ENCODE results near the gene CACNA2D3. TPM values are rescaled to one million over a fixed set of nuclear protein-coding genes. Genes with fewer than 3 reads are reported as not detected.

CACNA2D3 gene
- total RNA-seq, 1 donor from 2014 or later, result not detected

GRCh38 chr3:54994111-54994513 is 871.8 kb downstream of the CACNA2D3 start:
- Mint-ChIP-seq H3K27ac (no peak overlapping the region), H3K9me3 (no peaks in the 10 kb centered on the region), H3K36me3 (no peaks in the 10 kb centered on the region), H3K4me3 (no peak overlapping the region), H3K27me3 (ENCODE audit: insufficient read depth, low read depth) (peaks cover 11% of the 10 kb centered on the region), H3K4me1 (peaks cover 20% of the 10 kb centered on the region)
- TF ChIP-seq EZH2 (IDR thresholded peaks at IDR 0.05), result no peak
- no peak for TF ChIP-seq CTCF (IDR thresholded peaks at IDR 0.05)
- TF ChIP-seq EZH2phosphoT487 (IDR thresholded peaks at IDR 0.05), result no peak
- H3K4me1 ChIP-seq, result peaks cover 3% of the 10 kb centered on the region
- H3K27ac ChIP-seq, result no peak overlapping the region
- H3K27me3 ChIP-seq, result no peaks in the 10 kb centered on the region
- no peaks in the 10 kb centered on the region for H4K20me1 ChIP-seq (ENCODE audit: low read depth)
- H3K4me2 ChIP-seq, result no peak overlapping the region
- no peaks in the 10 kb centered on the region for H3K79me2 ChIP-seq (ENCODE audit: low read depth)
- H3F3A ChIP-seq (ENCODE audit: low read depth), result no peaks in the 10 kb centered on the region
- H3K36me3 ChIP-seq, result no peaks in the 10 kb centered on the region
- no peak overlapping the region for H3K9ac ChIP-seq
- H2AFZ ChIP-seq (replicated peaks), result no peak overlapping the region
- no peak for DNase-seq (ENCODE audit: low spot score)
- no peak overlapping the region for H3K4me3 ChIP-seq
- H3K9me3 ChIP-seq (ENCODE audit: low read depth), result no peaks in the 10 kb centered on the region

GRCh38 chr3:54999159-54999558 is 876.8 kb downstream of the CACNA2D3 start:
- no peaks in the 10 kb centered on the region for H3K9me3 Mint-ChIP-seq
- no peaks in the 10 kb centered on the region for H3K36me3 ChIP-seq
- no peak overlapping the region for H3K4me2 ChIP-seq
- no peaks in the 10 kb centered on the region for H3K27me3 ChIP-seq
- no peak overlapping the region for H3K4me3 ChIP-seq
- no peaks in the 10 kb centered on the region for H3F3A ChIP-seq (ENCODE audit: low read depth)
- no peak overlapping the region for H3K9ac ChIP-seq
- H3K9me3 ChIP-seq (ENCODE audit: low read depth), result no peaks in the 10 kb centered on the region
- H3K36me3 Mint-ChIP-seq, result no peaks in the 10 kb centered on the region
- H3K27me3 Mint-ChIP-seq (ENCODE audit: insufficient read depth, low read depth), result peaks cover 14% of the 10 kb centered on the region
- H3K79me2 ChIP-seq (ENCODE audit: low read depth), result no peaks in the 10 kb centered on the region
- no peak for TF ChIP-seq EZH2phosphoT487 (IDR thresholded peaks at IDR 0.05)
- peak; percentile 51 for TF ChIP-seq CTCF (IDR thresholded peaks at IDR 0.05)
- H3K27ac Mint-ChIP-seq, result peak overlapping the region; percentile 99
- H3K27ac ChIP-seq, result no peak overlapping the region
- H2AFZ ChIP-seq (replicated peaks), result no peak overlapping the region
- no peak overlapping the region for H3K4me3 Mint-ChIP-seq
- H4K20me1 ChIP-seq (ENCODE audit: low read depth), result no peaks in the 10 kb centered on the region
- DNase-seq (ENCODE audit: low spot score), result peak; percentile 61
- peaks cover 13% of the 10 kb centered on the region for H3K4me1 ChIP-seq
- peaks cover 35% of the 10 kb centered on the region for H3K4me1 Mint-ChIP-seq

GRCh38 chr3:54999811-55000210 is 877.5 kb downstream of the CACNA2D3 start:
- TF ChIP-seq EZH2 (IDR thresholded peaks at IDR 0.05) (no peak), CTCF (IDR thresholded peaks at IDR 0.05) (no peak), EZH2phosphoT487 (IDR thresholded peaks at IDR 0.05) (no peak)

More at GRCh38 chr3:54999811-55000210, 877.5 kb downstream of the CACNA2D3 start:
- peaks cover 14% of the 10 kb centered on the region for H3K27me3 Mint-ChIP-seq (ENCODE audit: insufficient read depth, low read depth)
- H3K9me3 ChIP-seq (ENCODE audit: low read depth), result no peaks in the 10 kb centered on the region
- H3K36me3 ChIP-seq, result no peaks in the 10 kb centered on the region
- peak overlapping the region; percentile 99 for H3K27ac Mint-ChIP-seq
- H3K9me3 Mint-ChIP-seq, result no peaks in the 10 kb centered on the region
- H3K27me3 ChIP-seq, result no peaks in the 10 kb centered on the region
- H3K4me1 Mint-ChIP-seq, result peaks cover 31% of the 10 kb centered on the region
- no peaks in the 10 kb centered on the region for H4K20me1 ChIP-seq (ENCODE audit: low read depth)
- no peak overlapping the region for H3K4me3 ChIP-seq
- H3K36me3 Mint-ChIP-seq, result no peaks in the 10 kb centered on the region
- no peak overlapping the region for H3K9ac ChIP-seq
- no peak overlapping the region for H3K27ac ChIP-seq
- H2AFZ ChIP-seq (replicated peaks), result no peak overlapping the region
- DNase-seq (ENCODE audit: low spot score), result no peak
- no peaks in the 10 kb centered on the region for H3F3A ChIP-seq (ENCODE audit: low read depth)
- H3K79me2 ChIP-seq (ENCODE audit: low read depth), result no peaks in the 10 kb centered on the region
- peak overlapping the region; percentile 11 for H3K4me3 Mint-ChIP-seq
- peaks cover 13% of the 10 kb centered on the region for H3K4me1 ChIP-seq
- no peak overlapping the region for H3K4me2 ChIP-seq
